IMR-90 (cell line): ENCODE data around the gene BAHD1.

Experiments used
- BHLHE40 ChIP-seq: fragments of 150-350 bp; IDR thresholded peaks from 2 replicates; pipeline ENCODE4 v1.6.1; 2016; ENCODE audit warnings: mild to moderate bottlenecking, low read depth, low read length
- CEBPB ChIP-seq: IDR thresholded peaks from 2 replicates; pipeline ENCODE4 v1.6.1; 2012; ENCODE audit warnings: low read depth, low read length, improper control_type of control experiment
- CHD1 ChIP-seq: IDR thresholded peaks from 2 replicates; pipeline ENCODE4 v1.6.1; 2012; ENCODE audit warnings: low read depth, low read length, improper control_type of control experiment
- FOS ChIP-seq: fragments of 150-350 bp; IDR thresholded peaks from 2 replicates; pipeline ENCODE4 v1.6.1; 2016; ENCODE audit warnings: low read depth, low read length
- MAFK ChIP-seq: IDR thresholded peaks from 2 replicates; pipeline ENCODE4 v1.6.1; 2012; ENCODE audit warnings: low read depth, low read length, improper control_type of control experiment
- MXI1 ChIP-seq: IDR thresholded peaks from 2 replicates; pipeline ENCODE4 v1.6.1; 2012; ENCODE audit warnings: low read depth, mild to moderate bottlenecking, low read length, moderate library complexity, borderline replicate concordance
- NFE2L2 ChIP-seq: fragments of 150-350 bp; IDR thresholded peaks from 2 replicates; pipeline ENCODE4 v1.6.1; 2016; ENCODE audit warnings: low read depth, mild to moderate bottlenecking, low read length
- POLR2A ChIP-seq: IDR thresholded peaks from 2 replicates; pipeline ENCODE4 v1.6.1; 2012; ENCODE audit warnings: mild to moderate bottlenecking, low read depth, low read length
- RAD21 ChIP-seq: IDR thresholded peaks from 2 replicates; pipeline ENCODE4 v1.6.1; 2012; ENCODE audit warnings: low read length, improper control_type of control experiment
- RCOR1 ChIP-seq: IDR thresholded peaks from 2 replicates; pipeline ENCODE4 v1.6.1; 2012; ENCODE audit warnings: mild to moderate bottlenecking, low read length, improper control_type of control experiment; ENCODE audit not compliant: insufficient replicate concordance
- SMC3 ChIP-seq: fragments of 150-350 bp; IDR thresholded peaks from 2 replicates; pipeline ENCODE4 v1.6.1; 2016; ENCODE audit warnings: low read depth, mild to moderate bottlenecking, antibody characterized with exemption, low read length, moderate library complexity
- TF ChIP-seq, protein P1 (sequence below): conservative IDR thresholded peaks from 2 replicates; pipeline ENCODE4 v1.5.1; 2012; ENCODE audit warnings: mild to moderate bottlenecking, low read depth, low read length, improper control_type of control experiment
- TF ChIP-seq, protein P2 (sequence below): fragments of 150-350 bp; IDR thresholded peaks from 2 replicates; pipeline ENCODE4 v1.6.1; 2016; ENCODE audit warnings: low read depth, mild to moderate bottlenecking, low read length, moderate library complexity, borderline replicate concordance
- TF ChIP-seq, protein P3 (sequence below): fragments of 150-350 bp; IDR thresholded peaks from 2 replicates; pipeline ENCODE4 v1.6.1; 2017; ENCODE audit warnings: mild to moderate bottlenecking, antibody characterized with exemption, low read length, low read depth

DNA sequence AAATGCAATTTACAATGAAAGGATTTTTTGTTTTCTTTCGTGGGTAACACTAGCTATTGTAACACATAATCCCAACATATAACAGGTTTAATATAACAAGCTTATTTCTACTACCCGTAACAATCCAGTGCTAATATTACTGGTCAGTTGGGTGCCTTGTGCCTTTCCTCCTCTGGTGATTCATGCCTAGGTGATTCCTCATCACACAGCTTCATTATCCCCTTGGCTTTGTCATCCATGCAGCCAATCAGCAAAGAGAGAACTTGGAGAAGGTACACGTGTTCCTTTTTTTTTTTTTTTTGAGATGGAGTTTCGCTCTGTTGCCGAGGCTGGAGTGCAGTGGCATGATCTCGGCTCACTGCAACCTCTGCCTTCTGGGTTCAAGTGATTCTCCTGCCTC, 60.7 kb downstream of the BAHD1 start:
- TF ChIP-seq POLR2A (no peak), RAD21 (no peak), RCOR1 (no peak), CEBPB (no peak), CHD1 (no peak), SMC3 (no peak), BHLHE40 (no peak), NFE2L2 (no peak), MXI1 (no peak), MAFK (no peak), FOS (no peak)
- TF ChIP-seq, protein P1, sequence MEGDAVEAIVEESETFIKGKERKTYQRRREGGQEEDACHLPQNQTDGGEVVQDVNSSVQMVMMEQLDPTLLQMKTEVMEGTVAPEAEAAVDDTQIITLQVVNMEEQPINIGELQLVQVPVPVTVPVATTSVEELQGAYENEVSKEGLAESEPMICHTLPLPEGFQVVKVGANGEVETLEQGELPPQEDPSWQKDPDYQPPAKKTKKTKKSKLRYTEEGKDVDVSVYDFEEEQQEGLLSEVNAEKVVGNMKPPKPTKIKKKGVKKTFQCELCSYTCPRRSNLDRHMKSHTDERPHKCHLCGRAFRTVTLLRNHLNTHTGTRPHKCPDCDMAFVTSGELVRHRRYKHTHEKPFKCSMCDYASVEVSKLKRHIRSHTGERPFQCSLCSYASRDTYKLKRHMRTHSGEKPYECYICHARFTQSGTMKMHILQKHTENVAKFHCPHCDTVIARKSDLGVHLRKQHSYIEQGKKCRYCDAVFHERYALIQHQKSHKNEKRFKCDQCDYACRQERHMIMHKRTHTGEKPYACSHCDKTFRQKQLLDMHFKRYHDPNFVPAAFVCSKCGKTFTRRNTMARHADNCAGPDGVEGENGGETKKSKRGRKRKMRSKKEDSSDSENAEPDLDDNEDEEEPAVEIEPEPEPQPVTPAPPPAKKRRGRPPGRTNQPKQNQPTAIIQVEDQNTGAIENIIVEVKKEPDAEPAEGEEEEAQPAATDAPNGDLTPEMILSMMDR, result no peak
- TF ChIP-seq, protein P2, sequence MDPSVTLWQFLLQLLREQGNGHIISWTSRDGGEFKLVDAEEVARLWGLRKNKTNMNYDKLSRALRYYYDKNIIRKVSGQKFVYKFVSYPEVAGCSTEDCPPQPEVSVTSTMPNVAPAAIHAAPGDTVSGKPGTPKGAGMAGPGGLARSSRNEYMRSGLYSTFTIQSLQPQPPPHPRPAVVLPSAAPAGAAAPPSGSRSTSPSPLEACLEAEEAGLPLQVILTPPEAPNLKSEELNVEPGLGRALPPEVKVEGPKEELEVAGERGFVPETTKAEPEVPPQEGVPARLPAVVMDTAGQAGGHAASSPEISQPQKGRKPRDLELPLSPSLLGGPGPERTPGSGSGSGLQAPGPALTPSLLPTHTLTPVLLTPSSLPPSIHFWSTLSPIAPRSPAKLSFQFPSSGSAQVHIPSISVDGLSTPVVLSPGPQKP, result no peak
- TF ChIP-seq, protein P3, sequence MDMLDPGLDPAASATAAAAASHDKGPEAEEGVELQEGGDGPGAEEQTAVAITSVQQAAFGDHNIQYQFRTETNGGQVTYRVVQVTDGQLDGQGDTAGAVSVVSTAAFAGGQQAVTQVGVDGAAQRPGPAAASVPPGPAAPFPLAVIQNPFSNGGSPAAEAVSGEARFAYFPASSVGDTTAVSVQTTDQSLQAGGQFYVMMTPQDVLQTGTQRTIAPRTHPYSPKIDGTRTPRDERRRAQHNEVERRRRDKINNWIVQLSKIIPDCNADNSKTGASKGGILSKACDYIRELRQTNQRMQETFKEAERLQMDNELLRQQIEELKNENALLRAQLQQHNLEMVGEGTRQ, result no peak
